Activated CD8-positive, alpha-beta T cell treated with anti-CD3 and anti-CD28 coated beads for 36 hours (primary cell): Measurements from ENCODE around the gene MAML1. TPM values are rescaled to one million over a fixed set of nuclear protein-coding genes. Genes with fewer than 3 reads are reported as not detected.
A peak's percentile ranks its signal among the peaks of the same experiment; 100 is the strongest.

ENCODE experiments used
- ATAC-seq: fragments of 200-7000 bp; cut with Tn5 transposase; one replicate; pipeline ENCODE4 v1.10.0; 2021; ENCODE audit warnings: mild to moderate bottlenecking, moderate library complexity
- CTCF ChIA-PET: fragments of 350-600 bp; sonication (Branson Sonifier 250); formaldehyde crosslinking; loops from one replicate; lab custom pipeline; 2021; ENCODE audit warnings: antibody characterized with exemption; lab: Charles Lee
- POLR2A ChIA-PET: fragments of 350-600 bp; sonication (Branson Sonifier 250); formaldehyde crosslinking; loops from one replicate; lab custom pipeline; 2021; ENCODE audit warnings: antibody characterized with exemption; lab: Charles Lee
- DNase-seq: peaks from one replicate; pipeline ENCODE4 v3.0.0-alpha.2; 2020
- H3K27ac Mint-ChIP-seq: one replicate; pipeline ENCODE4 v1.8.0; 2021; ENCODE audit warnings: mild to moderate bottlenecking, mixed read lengths
- H3K27me3 Mint-ChIP-seq: one replicate; pipeline ENCODE4 v1.8.0; 2021; ENCODE audit warnings: mixed read lengths
- H3K36me3 Mint-ChIP-seq: one replicate; pipeline ENCODE4 v1.8.0; 2021; ENCODE audit warnings: low read depth, mixed read lengths
- H3K4me1 Mint-ChIP-seq: one replicate; pipeline ENCODE4 v1.8.0; 2021; ENCODE audit warnings: low read depth, mixed read lengths
- H3K4me3 Mint-ChIP-seq: one replicate; pipeline ENCODE4 v1.8.0; 2021; ENCODE audit warnings: mild to moderate bottlenecking, moderate library complexity, mixed read lengths
- H3K9me3 Mint-ChIP-seq: one replicate; pipeline ENCODE4 v1.8.0; 2021; ENCODE audit warnings: mixed read lengths
- intact Hi-C: fragments of 100-400 bp; cut with micrococcal nuclease; formaldehyde crosslinking; loops from one replicate; pipeline ENCODE4 v1.10.0; 2022
- total RNA-seq, 2 experiments: library from RNA; stranded (reverse); gene quantifications; one replicate each; pipeline ENCODE4 v1.2.3, GENCODE V29; 2021
- TF ChIP-seq, protein P1 (sequence below): fragments of 200-600 bp; IDR thresholded peaks from one replicate; pipeline ENCODE4 v1.8.0; 2022; ENCODE audit warnings: antibody characterized with exemption, mild to moderate bottlenecking

Gene MAML1
- total RNA-seq, 2 experiments from 2014 or later = 26.1 to 26.6 TPM

DNA sequence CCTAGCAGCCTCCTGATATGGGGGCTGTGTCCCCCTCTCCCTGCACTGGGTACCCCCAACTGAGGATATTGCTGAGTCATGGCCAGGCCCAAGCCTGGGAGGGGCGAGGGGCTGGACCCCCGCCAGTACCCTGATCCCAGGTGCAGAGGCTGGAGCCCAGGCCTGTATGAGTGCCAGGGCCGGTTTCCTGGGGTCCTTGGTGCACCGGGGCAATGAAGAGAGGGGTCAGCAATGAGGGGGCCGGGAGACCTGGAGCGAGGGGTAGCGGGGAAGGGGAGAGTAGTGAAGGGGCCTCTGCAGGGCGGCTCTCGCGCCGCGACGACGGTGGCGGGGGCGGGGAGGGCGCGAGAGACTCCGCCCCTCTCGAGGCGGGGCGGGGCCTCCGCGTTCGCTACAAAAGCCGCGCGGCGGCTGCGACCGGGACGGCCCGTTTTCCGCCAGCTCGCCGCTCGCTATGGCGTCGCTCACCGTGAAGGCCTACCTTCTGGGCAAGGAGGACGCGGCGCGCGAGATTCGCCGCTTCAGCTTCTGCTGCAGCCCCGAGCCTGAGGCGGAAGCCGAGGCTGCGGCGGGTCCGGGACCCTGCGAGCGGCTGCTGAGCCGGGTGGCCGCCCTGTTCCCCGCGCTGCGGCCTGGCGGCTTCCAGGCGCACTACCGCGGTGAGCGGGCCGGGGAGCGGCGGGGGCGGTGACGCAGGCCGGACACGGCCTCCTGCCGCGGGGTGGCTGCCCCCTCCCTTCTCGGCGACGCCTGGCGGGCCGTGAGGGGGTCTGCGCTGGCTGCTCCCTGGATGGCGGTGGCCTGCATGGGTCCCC, 88.1 kb downstream of the MAML1 start, which contains the start of gene SQSTM1:
TSS of gene SQSTM1 (plus strand) at position 423 of the 815 bp plus-strand sequence. CDS start at position 455, 32 bp downstream.
- peak within 1 kb of the TSS; percentile 94 for H3K4me3 Mint-ChIP-seq
- CTCF ChIA-PET = interaction anchor here (1.2 to 1.7 kb wide), 4 partner anchors 9 to 57 kb away, joined by 3 to 7 read pairs (median 4); no protein-coding TSS in a partner anchor
- peaks cover 32% of the 10 kb centered on the region for H3K36me3 Mint-ChIP-seq
- H3K4me1 Mint-ChIP-seq = peaks cover 43% of the 10 kb centered on the region
- H3K9me3 Mint-ChIP-seq = no peaks in the 10 kb centered on the region
- intact Hi-C loops = no loop called here
- peak; percentile 60 for ATAC-seq
- peak; percentile 79 for DNase-seq
- POLR2A ChIA-PET = interaction anchor here (1.2 to 4.1 kb wide), 5 partner anchors 8 to 197 kb away, joined by 4 to 25 read pairs (median 6); partner anchors contain the start of genes HNRNPH1 and MGAT4B
- no peaks in the 10 kb centered on the region for H3K27me3 Mint-ChIP-seq
- H3K27ac Mint-ChIP-seq = peak within 1 kb of the TSS; percentile 94
- TF ChIP-seq, protein P1, sequence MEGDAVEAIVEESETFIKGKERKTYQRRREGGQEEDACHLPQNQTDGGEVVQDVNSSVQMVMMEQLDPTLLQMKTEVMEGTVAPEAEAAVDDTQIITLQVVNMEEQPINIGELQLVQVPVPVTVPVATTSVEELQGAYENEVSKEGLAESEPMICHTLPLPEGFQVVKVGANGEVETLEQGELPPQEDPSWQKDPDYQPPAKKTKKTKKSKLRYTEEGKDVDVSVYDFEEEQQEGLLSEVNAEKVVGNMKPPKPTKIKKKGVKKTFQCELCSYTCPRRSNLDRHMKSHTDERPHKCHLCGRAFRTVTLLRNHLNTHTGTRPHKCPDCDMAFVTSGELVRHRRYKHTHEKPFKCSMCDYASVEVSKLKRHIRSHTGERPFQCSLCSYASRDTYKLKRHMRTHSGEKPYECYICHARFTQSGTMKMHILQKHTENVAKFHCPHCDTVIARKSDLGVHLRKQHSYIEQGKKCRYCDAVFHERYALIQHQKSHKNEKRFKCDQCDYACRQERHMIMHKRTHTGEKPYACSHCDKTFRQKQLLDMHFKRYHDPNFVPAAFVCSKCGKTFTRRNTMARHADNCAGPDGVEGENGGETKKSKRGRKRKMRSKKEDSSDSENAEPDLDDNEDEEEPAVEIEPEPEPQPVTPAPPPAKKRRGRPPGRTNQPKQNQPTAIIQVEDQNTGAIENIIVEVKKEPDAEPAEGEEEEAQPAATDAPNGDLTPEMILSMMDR = peak; percentile 64

DNA sequence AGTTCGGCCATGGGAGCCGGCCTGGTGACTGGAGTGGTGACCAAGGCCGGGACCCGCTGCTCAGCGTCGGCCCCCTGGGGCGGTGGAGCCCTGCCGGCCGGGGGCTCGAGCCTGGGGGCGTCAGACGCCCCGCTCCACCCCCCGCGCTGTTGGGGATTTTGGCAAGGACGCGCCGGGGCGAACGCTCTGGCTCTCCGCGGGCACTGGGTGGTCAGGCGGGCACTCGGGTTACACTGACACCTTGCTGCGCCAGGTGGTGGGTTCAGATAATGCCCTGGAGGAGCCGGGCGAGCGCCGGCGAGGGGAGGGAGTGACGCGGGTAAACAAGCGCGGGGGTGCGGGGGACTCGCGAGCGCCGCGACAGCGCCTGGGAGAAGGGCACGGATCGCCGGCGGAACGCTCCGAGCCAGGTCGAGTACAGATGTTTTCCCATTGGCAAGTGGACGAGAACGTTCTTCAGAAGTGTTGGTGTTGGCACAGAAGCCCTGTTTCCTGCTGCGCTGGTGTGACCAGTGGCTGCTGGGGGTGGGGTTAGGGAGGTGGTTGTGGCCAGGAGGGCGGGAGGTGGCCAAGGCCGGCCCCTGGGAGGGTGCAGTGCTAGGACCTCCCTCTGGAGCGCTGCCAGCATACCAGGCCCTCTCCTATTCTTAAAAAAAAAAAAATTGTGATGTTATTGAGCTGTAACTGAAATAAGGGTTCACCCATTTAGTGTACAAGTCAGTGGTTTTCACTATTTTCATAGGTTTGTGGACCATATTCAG, 88.9 kb downstream of the MAML1 start:
- CTCF ChIA-PET = interaction anchor here (0.9 to 1.8 kb wide), 2 partner anchors 15 to 20 kb away, joined by 3 to 4 read pairs; no protein-coding TSS in a partner anchor
- H3K27me3 Mint-ChIP-seq = no peaks in the 10 kb centered on the region
- peak; percentile 64 for ATAC-seq
- DNase-seq = peak; percentile 91
- no peaks in the 10 kb centered on the region for H3K9me3 Mint-ChIP-seq
- peak overlapping the region; percentile 94 for H3K4me3 Mint-ChIP-seq
- H3K4me1 Mint-ChIP-seq = peaks cover 43% of the 10 kb centered on the region
- peaks cover 31% of the 10 kb centered on the region for H3K36me3 Mint-ChIP-seq
- peak overlapping the region; percentile 94 for H3K27ac Mint-ChIP-seq
- TF ChIP-seq, protein P1 = peak; percentile 47
- POLR2A ChIA-PET = interaction anchor here (0.6 to 4.1 kb wide), 10 partner anchors 11 to 198 kb away, joined by 3 to 25 read pairs (median 4); partner anchors contain the start of genes HNRNPH1 and MGAT4B
- intact Hi-C loops = no loop called here

DNA sequence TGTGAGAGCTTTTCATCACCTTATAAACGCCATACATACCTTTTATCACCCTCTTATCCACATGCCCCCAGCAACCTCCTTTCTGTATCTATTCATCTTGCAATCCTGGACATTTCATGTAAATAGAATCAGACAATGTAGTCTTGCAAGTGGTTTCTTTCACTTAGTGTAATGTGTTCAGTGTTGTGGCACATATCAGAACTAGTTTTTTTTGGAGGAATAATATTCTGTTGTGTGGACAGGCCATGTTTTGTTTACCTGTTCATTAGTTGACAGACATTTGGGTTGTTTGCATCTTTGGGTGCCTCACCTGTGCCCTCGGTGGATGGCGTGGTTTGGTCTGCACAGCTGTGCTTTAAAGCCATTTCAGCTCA, 89.4 kb downstream of the MAML1 start:
- POLR2A ChIA-PET = interaction anchor here (0.6 to 4.1 kb wide), 10 partner anchors 10 to 198 kb away, joined by 3 to 25 read pairs (median 4); partner anchors contain the start of genes HNRNPH1, MGAT4B and MRNIP
- peak overlapping the region; percentile 94 for H3K4me3 Mint-ChIP-seq
- H3K9me3 Mint-ChIP-seq = no peaks in the 10 kb centered on the region
- DNase-seq (no peak), ATAC-seq (no peak)
- CTCF ChIA-PET = interaction anchor here (0.9 to 1.8 kb wide), 2 partner anchors 15 to 20 kb away, joined by 3 to 4 read pairs; no protein-coding TSS in a partner anchor
- peak overlapping the region; percentile 94 for H3K27ac Mint-ChIP-seq
- peaks cover 47% of the 10 kb centered on the region for H3K4me1 Mint-ChIP-seq
- intact Hi-C loops = no loop called here
- no peaks in the 10 kb centered on the region for H3K27me3 Mint-ChIP-seq
- H3K36me3 Mint-ChIP-seq = peaks cover 36% of the 10 kb centered on the region
- TF ChIP-seq, protein P1 = no peak

- ChIA-PET POLR2A (interaction anchor here (0.6 to 4.1 kb wide), 11 partner anchors 10 to 199 kb away, joined by 3 to 25 read pairs (median 4); partner anchors contain the start of genes HNRNPH1, MGAT4B and MRNIP), CTCF (interaction anchor here (0.6 to 1.8 kb wide), 3 partner anchors 14 to 500 kb away, joined by 3 to 4 read pairs (median 3); no protein-coding TSS in a partner anchor)
- intact Hi-C loops = no loop called here
- peaks cover 52% of the 10 kb centered on the region for H3K4me1 Mint-ChIP-seq
- peak overlapping the region; percentile 94 for H3K27ac Mint-ChIP-seq
- no peaks in the 10 kb centered on the region for H3K9me3 Mint-ChIP-seq
- peaks cover 41% of the 10 kb centered on the region for H3K36me3 Mint-ChIP-seq
- DNase-seq (no peak), ATAC-seq (no peak)
- peak overlapping the region; percentile 94 for H3K4me3 Mint-ChIP-seq
- no peaks in the 10 kb centered on the region for H3K27me3 Mint-ChIP-seq
- TF ChIP-seq, protein P1 = no peak
These were observed 89.9 kb downstream of the MAML1 start for GRCh38 chr5:179822444-179822990.
